ENCODE results near the gene ZNF311.

GRCh38 chr6:28981431-28981832 is 23.7 kb downstream of the ZNF311 start:
- TF ChIP-seq, protein P1, sequence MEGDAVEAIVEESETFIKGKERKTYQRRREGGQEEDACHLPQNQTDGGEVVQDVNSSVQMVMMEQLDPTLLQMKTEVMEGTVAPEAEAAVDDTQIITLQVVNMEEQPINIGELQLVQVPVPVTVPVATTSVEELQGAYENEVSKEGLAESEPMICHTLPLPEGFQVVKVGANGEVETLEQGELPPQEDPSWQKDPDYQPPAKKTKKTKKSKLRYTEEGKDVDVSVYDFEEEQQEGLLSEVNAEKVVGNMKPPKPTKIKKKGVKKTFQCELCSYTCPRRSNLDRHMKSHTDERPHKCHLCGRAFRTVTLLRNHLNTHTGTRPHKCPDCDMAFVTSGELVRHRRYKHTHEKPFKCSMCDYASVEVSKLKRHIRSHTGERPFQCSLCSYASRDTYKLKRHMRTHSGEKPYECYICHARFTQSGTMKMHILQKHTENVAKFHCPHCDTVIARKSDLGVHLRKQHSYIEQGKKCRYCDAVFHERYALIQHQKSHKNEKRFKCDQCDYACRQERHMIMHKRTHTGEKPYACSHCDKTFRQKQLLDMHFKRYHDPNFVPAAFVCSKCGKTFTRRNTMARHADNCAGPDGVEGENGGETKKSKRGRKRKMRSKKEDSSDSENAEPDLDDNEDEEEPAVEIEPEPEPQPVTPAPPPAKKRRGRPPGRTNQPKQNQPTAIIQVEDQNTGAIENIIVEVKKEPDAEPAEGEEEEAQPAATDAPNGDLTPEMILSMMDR (IDR thresholded peaks at IDR 0.05; ENCODE audit: low read depth, low read length): no peak
- TF ChIP-seq POLR2A (IDR thresholded peaks at IDR 0.05; ENCODE audit: extremely low read depth, insufficient read length): no peak
